Panc1 (cell line): ENCODE results near the gene GLIS1. TPM values are rescaled to one million over a fixed set of nuclear protein-coding genes. Genes with fewer than 3 reads are reported as not detected.
A peak's percentile ranks its signal among the peaks of the same experiment; 100 is the strongest.

Source experiments
- ATAC-seq: fragments of 200-7000 bp; cut with Tn5 transposase; 2 replicates; pipeline ENCODE4 v1.9.1; 2020; ENCODE audit warnings: mild to moderate bottlenecking, moderate library complexity
- BruUV-seq: library from RNA; stranded (reverse); fragments of 400-500 nt; replicated peaks from 2 replicates; lab custom pipeline; 2021; lab: Mats Ljungman, UMichigan
- CTCF ChIA-PET: fragments of 300-600 bp; sonication (Branson Sonifier 250); formaldehyde crosslinking; loops from one replicate; lab custom pipeline; 2022; ENCODE audit warnings: antibody characterized with exemption; lab: Charles Lee
- POLR2A ChIA-PET: fragments of 300-600 bp; sonication (Branson Sonifier 250); formaldehyde crosslinking; loops from one replicate; lab custom pipeline; 2022; ENCODE audit warnings: antibody characterized with exemption; lab: Charles Lee
- DNase-seq: peaks from one replicate; pipeline ENCODE4 v3.0.0-alpha.2; 2010; ENCODE audit warnings: low read depth, low spot score
- H3K27ac ChIP-seq: 2 replicates; pipeline ENCODE4 v1.5.1; 2011; ENCODE audit warnings: mild to moderate bottlenecking, low read length, inconsistent platforms
- H3K27me3 ChIP-seq: fragments of 200-500 bp; sonication (Bioruptor generic); 2 replicates; pipeline ENCODE4 v1.6.0; 2014; ENCODE audit warnings: low read length, inconsistent platforms; ENCODE audit not compliant: control insufficient read depth, insufficient read depth
- H3K36me3 ChIP-seq: fragments of 200-500 bp; sonication (Bioruptor generic); 2 replicates; pipeline ENCODE4 v1.5.1; 2014; ENCODE audit warnings: inconsistent platforms, mild to moderate bottlenecking, low read length, moderate library complexity; ENCODE audit not compliant: control insufficient read depth, insufficient read depth
- H3K4me1 ChIP-seq: 2 replicates; pipeline ENCODE4 v1.5.1; 2011; ENCODE audit warnings: inconsistent platforms, mild to moderate bottlenecking, low read length, moderate library complexity; ENCODE audit not compliant: control insufficient read depth, insufficient read depth
- H3K4me3 ChIP-seq, 2 experiments: 2 replicates each; pipeline ENCODE4 v1.5.1; 2011 to 2012; ENCODE audit warnings: low read depth in 2 of 2, low read length in 2 of 2, mild to moderate bottlenecking in 2 of 2, inconsistent platforms in 1 of 2, moderate library complexity in 1 of 2
- H3K9me3 ChIP-seq: fragments of 200-500 bp; sonication (Bioruptor generic); 2 replicates; pipeline ENCODE4 v1.5.1; 2014; ENCODE audit warnings: low read depth, mild to moderate bottlenecking, inconsistent platforms, low read length, moderate library complexity; ENCODE audit not compliant: control insufficient read depth, insufficient read depth
- CTCF ChIP-seq: fragments of 450-650 bp; IDR thresholded peaks from 2 replicates; pipeline ENCODE4 v1.5.1; 2017; ENCODE audit warnings: mild to moderate bottlenecking
- POLR2AphosphoS5 ChIP-seq: IDR thresholded peaks from 2 replicates; pipeline ENCODE4 v1.6.1; 2012; ENCODE audit warnings: mild to moderate bottlenecking, low read depth, low read length, moderate library complexity
- REST ChIP-seq, 2 experiments: IDR thresholded peaks; 2 replicates each; pipeline ENCODE4 v1.6.1; 2011 to 2012; ENCODE audit warnings: low read depth in 2 of 2, control low read depth in 1 of 2, low read length in 1 of 2, mild to moderate bottlenecking in 1 of 2, moderate library complexity in 1 of 2; ENCODE audit not compliant: insufficient read depth in 1 of 2
- SIN3A ChIP-seq: IDR thresholded peaks from 2 replicates; pipeline ENCODE4 v1.6.1; 2012; ENCODE audit warnings: low read depth, mild to moderate bottlenecking, low read length, moderate library complexity, borderline replicate concordance; ENCODE audit not compliant: insufficient read depth
- TCF7L2 ChIP-seq: IDR thresholded peaks from 2 replicates; pipeline ENCODE4 v1.6.1; 2011; ENCODE audit warnings: mild to moderate bottlenecking, low read depth, low read length, inconsistent platforms
- in situ Hi-C: cut with HindIII; loops from 2 replicates; pipeline ENCODE4 v1.10.0; 2016; ENCODE audit warnings: low sequenced_read_pairs, low pct_unique_long_range_greater_than_20kb
- intact Hi-C: fragments of 100-400 bp; cut with micrococcal nuclease; formaldehyde crosslinking; loops from one replicate; pipeline ENCODE4 v1.10.0; 2022; ENCODE audit not compliant: unreplicated experiment
- total RNA-seq: library from RNA; stranded (reverse); gene quantifications from one replicate; pipeline ENCODE4 v1.2.1, GENCODE V29; 2021; ENCODE audit not compliant: unreplicated experiment

GLIS1 gene
- total RNA-seq, 1 experiment from 2014 or later: 0.28 TPM

- TF ChIP-seq CTCF (no peak), REST (IDR thresholded peaks at IDR 0.05; ENCODE audit: insufficient read depth in 1 of 2, low read depth in 2 of 2, low read length in 1 of 2) (no peak), SIN3A (no peak), POLR2AphosphoS5 (no peak), TCF7L2 (no peak)
- in situ Hi-C loops: no loop called here
- ATAC-seq: peak; percentile 25; the same call in 1 of the 2 replicates
- no peaks in the 10 kb centered on the region for H3K4me1 ChIP-seq
- intact Hi-C loops: no loop called here
- H3K9me3 ChIP-seq: no peaks in the 10 kb centered on the region
- POLR2A ChIA-PET: no interaction called here
- no TSS peak for BruUV-seq
- no peaks in the 10 kb centered on the region for H3K36me3 ChIP-seq
- CTCF ChIA-PET: no interaction called here
- H3K27me3 ChIP-seq: no peaks in the 10 kb centered on the region; the same call in 1 of the 2 replicates
- DNase-seq: no peak
- H3K4me3 ChIP-seq: no peak overlapping the region
- H3K27ac ChIP-seq: no peak overlapping the region
Observed at GRCh38 chr1:53669621-53670191, 69.3 kb downstream of the GLIS1 start.

GRCh38 chr1:53666566-53666965, 72.4 kb downstream of the GLIS1 start:
- Histone ChIP-seq H3K27ac (no peak overlapping the region), H3K36me3 (no peaks in the 10 kb centered on the region), H3K27me3 (no peaks in the 10 kb centered on the region), H3K4me1 (no peaks in the 10 kb centered on the region), H3K4me3 (no peak overlapping the region), H3K9me3 (no peaks in the 10 kb centered on the region)
- BruUV-seq: no TSS peak
- in situ Hi-C loops: no loop called here
- ChIA-PET CTCF (no interaction called here), POLR2A (no interaction called here)
- DNase-seq (no peak), ATAC-seq (no peak)
- TF ChIP-seq POLR2AphosphoS5 (no peak), TCF7L2 (no peak), CTCF (no peak), REST (IDR thresholded peaks at IDR 0.05; ENCODE audit: insufficient read depth in 1 of 2, low read depth in 2 of 2, low read length in 1 of 2) (no peak), SIN3A (no peak)
- intact Hi-C loops: no loop called here
